ENCODE data around the gene CD83. TPM values are rescaled to one million over a fixed set of nuclear protein-coding genes. Genes with fewer than 3 reads are reported as not detected.

CD83 gene
- total RNA-seq, 2 donors from 2014 or later, result 1.3 to 2.3 TPM

GRCh38 chr6:14119784-14120183, 2.2 kb downstream of the CD83 start:
- Histone ChIP-seq H3K4me3 (no peak overlapping the region), H3K27ac (no peak overlapping the region), H3K9me3 (no peaks in the 10 kb centered on the region), H3K4me1 (peaks cover 10% of the 10 kb centered on the region), H3K36me3 (replicated peaks in 1 of 2; ENCODE audit: insufficient read depth in 1 of 2, low read depth in 2 of 2) (no peaks in the 10 kb centered on the region), H3K27me3 (no peaks in the 10 kb centered on the region)
- TF ChIP-seq CTCF (IDR thresholded peaks at IDR 0.05) (no peak), POLR2A (IDR thresholded peaks at IDR 0.05) (no peak)
- 55 to 57% methylated on average over 7 of the region's 7 CpGs for WGBS, 2 donors
- intact Hi-C loops (cut with DNase I), result no loop called here
- ATAC-seq, result no peak
- no peak for DNase-seq

- intact Hi-C loops (cut with DNase I), result no loop called here
- Histone ChIP-seq H3K27ac (no peak overlapping the region), H3K4me3 (no peak overlapping the region), H3K9me3 (no peaks in the 10 kb centered on the region), H3K4me1 (peaks cover 10% of the 10 kb centered on the region), H3K36me3 (replicated peaks in 1 of 2; ENCODE audit: insufficient read depth in 1 of 2, low read depth in 2 of 2) (no peaks in the 10 kb centered on the region), H3K27me3 (no peaks in the 10 kb centered on the region)
- 82 to 100% methylated on average over 1 of the region's 1 CpG for WGBS, 2 donors
- TF ChIP-seq POLR2A (IDR thresholded peaks at IDR 0.05) (no peak), CTCF (IDR thresholded peaks at IDR 0.05) (no peak)
- ATAC-seq, result no peak
- DNase-seq, result no peak
Observed at GRCh38 chr6:14120546-14120945, 3.0 kb downstream of the CD83 start.

DNA sequence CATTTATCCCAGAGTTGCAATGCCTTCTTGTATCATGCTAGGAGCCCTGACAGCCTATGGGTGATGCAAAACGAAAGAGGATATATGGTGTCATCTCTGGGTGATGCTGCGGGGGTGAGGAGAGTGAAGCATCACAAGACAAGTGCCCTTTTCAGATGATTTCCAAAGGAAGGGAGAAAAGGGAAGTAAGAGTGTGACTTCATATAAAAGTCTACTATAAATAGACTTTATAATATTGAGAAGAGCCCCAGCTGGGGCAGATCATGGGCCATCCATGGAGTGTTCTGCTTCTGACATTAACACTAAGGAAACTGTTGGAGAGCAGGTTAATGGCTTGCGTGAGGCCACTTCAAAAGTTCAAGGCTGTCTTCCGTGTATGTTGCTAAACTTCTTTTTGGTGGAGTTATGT, 4.4 kb downstream of the CD83 start:
- DNase-seq (peak in 1 of 4 donors; percentile 63), ATAC-seq (no peak)
- Histone ChIP-seq H3K36me3 (replicated peaks in 1 of 2; ENCODE audit: insufficient read depth in 1 of 2, low read depth in 2 of 2) (no peaks in the 10 kb centered on the region), H3K4me3 (no peak overlapping the region), H3K27me3 (no peaks in the 10 kb centered on the region), H3K9me3 (no peaks in the 10 kb centered on the region), H3K4me1 (peaks cover 10% of the 10 kb centered on the region), H3K27ac (no peak overlapping the region)
- intact Hi-C loops (cut with DNase I), result no loop called here
- TF ChIP-seq CTCF (IDR thresholded peaks at IDR 0.05), result no peak
- peak in 1 of 3 donors; percentile 23 for TF ChIP-seq POLR2A (IDR thresholded peaks at IDR 0.05)
- WGBS, 2 donors, result 68 to 87% methylated on average over 4 of the region's 4 CpGs

GRCh38 chr6:14123386-14124111, 6.0 kb downstream of the CD83 start:
- TF ChIP-seq CTCF (IDR thresholded peaks at IDR 0.05) (no peak), POLR2A (IDR thresholded peaks at IDR 0.05) (no peak)
- no peak overlapping the region for H3K4me3 ChIP-seq
- no peaks in the 10 kb centered on the region for H3K4me1 ChIP-seq
- H3K27ac ChIP-seq, result peak overlapping the region in 1 of 4 donors; percentile 36
- WGBS, 2 donors, result 87 to 91% methylated on average over 6 of the region's 6 CpGs
- H3K36me3 ChIP-seq (replicated peaks in 1 of 2; ENCODE audit: insufficient read depth in 1 of 2, low read depth in 2 of 2), result no peaks in the 10 kb centered on the region
- ATAC-seq (no peak), DNase-seq (peak in 1 of 4 donors; percentile 26)
- no peaks in the 10 kb centered on the region for H3K27me3 ChIP-seq
- no peaks in the 10 kb centered on the region for H3K9me3 ChIP-seq
- intact Hi-C loops (cut with DNase I), result no loop called here

DNA sequence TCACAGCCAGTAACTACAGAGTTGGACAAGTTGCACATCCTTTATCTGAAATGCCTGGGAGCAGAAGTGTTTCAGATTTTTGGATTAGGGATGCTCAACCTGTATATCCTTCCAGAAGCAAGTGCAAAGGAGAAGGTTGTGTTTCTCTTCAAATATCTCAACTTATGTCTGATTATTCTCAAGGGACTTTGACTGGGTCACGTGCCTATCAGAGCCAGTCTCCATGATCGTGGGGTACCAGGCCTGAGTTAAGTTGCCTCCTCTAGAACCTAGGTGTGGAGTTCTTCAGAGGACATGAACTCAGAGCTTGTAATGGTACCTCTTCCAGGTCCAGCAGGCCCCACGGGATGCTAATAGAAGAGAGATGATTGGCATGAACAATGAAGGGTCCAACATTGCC, 7.8 kb downstream of the CD83 start:
- whole genome bisulfite sequencing, 2 donors, result 60 to 70% methylated on average over 3 of the region's 3 CpGs
- H3K9me3 ChIP-seq, result no peaks in the 10 kb centered on the region
- no peak overlapping the region for H3K4me3 ChIP-seq
- H3K36me3 ChIP-seq (replicated peaks in 1 of 2; ENCODE audit: insufficient read depth in 1 of 2, low read depth in 2 of 2), result no peaks in the 10 kb centered on the region
- ATAC-seq (no peak), DNase-seq (no peak)
- no peaks in the 10 kb centered on the region for H3K4me1 ChIP-seq
- intact Hi-C loops (cut with DNase I), result no loop called here
- H3K27me3 ChIP-seq, result no peaks in the 10 kb centered on the region
- no peak overlapping the region for H3K27ac ChIP-seq
- TF ChIP-seq CTCF (IDR thresholded peaks at IDR 0.05) (no peak), POLR2A (IDR thresholded peaks at IDR 0.05) (no peak)
